PFSK-1 (cell line): Measurements from ENCODE around the gene MAML2.

Experiments used
- POLR2AphosphoS5 ChIP-seq: IDR thresholded peaks from 2 replicates; pipeline ENCODE4 v1.6.1; 2012; ENCODE audit warnings: low read depth, mild to moderate bottlenecking, control low read depth, low read length, moderate library complexity
- SIN3A ChIP-seq: IDR thresholded peaks from 2 replicates; pipeline ENCODE4 v1.6.1; 2012; ENCODE audit warnings: mild to moderate bottlenecking, low read length, moderate library complexity, borderline replicate concordance; ENCODE audit not compliant: insufficient read depth
- TAF1 ChIP-seq: IDR thresholded peaks from 2 replicates; pipeline ENCODE4 v1.6.1; 2012; ENCODE audit warnings: low read length, control low read depth, borderline replicate concordance; ENCODE audit not compliant: insufficient read depth
- TF ChIP-seq, protein P1 (sequence below), 2 experiments: IDR thresholded peaks; 2 replicates each; pipeline versions ENCODE4 v1.6.1 to v1.8.0; 2011 to 2012; ENCODE audit warnings: low read depth in 2 of 2, low read length in 2 of 2, control low read depth in 1 of 2, inconsistent platforms in 1 of 2, mild to moderate bottlenecking in 1 of 2, moderate library complexity in 1 of 2; ENCODE audit not compliant: insufficient read depth in 1 of 2

GRCh38 chr11:96136613-96137298 is 206.2 kb downstream of the MAML2 start:
- TF ChIP-seq TAF1 (no peak), SIN3A (no peak), POLR2AphosphoS5 (no peak)
- TF ChIP-seq, protein P1, sequence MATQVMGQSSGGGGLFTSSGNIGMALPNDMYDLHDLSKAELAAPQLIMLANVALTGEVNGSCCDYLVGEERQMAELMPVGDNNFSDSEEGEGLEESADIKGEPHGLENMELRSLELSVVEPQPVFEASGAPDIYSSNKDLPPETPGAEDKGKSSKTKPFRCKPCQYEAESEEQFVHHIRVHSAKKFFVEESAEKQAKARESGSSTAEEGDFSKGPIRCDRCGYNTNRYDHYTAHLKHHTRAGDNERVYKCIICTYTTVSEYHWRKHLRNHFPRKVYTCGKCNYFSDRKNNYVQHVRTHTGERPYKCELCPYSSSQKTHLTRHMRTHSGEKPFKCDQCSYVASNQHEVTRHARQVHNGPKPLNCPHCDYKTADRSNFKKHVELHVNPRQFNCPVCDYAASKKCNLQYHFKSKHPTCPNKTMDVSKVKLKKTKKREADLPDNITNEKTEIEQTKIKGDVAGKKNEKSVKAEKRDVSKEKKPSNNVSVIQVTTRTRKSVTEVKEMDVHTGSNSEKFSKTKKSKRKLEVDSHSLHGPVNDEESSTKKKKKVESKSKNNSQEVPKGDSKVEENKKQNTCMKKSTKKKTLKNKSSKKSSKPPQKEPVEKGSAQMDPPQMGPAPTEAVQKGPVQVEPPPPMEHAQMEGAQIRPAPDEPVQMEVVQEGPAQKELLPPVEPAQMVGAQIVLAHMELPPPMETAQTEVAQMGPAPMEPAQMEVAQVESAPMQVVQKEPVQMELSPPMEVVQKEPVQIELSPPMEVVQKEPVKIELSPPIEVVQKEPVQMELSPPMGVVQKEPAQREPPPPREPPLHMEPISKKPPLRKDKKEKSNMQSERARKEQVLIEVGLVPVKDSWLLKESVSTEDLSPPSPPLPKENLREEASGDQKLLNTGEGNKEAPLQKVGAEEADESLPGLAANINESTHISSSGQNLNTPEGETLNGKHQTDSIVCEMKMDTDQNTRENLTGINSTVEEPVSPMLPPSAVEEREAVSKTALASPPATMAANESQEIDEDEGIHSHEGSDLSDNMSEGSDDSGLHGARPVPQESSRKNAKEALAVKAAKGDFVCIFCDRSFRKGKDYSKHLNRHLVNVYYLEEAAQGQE (IDR thresholded peaks at IDR 0.05; ENCODE audit: insufficient read depth in 1 of 2, low read depth in 2 of 2, low read length in 2 of 2): no peak
